Omental fat pad (tissue), 4 donors: ENCODE results near the gene CD52. TPM values are rescaled to one million over a fixed set of nuclear protein-coding genes. Genes with fewer than 3 reads are reported as not detected.
A peak's percentile ranks its signal among the peaks of the same experiment; 100 is the strongest.

Experiments used
- ATAC-seq: fragments of 150-250 bp; one replicate; pipeline ENCODE4 v1.9.1; 2016; ENCODE audit warnings: mild to moderate bottlenecking, moderate library complexity; ENCODE audit not compliant: low FRiP score
- DNase-seq: peaks from one replicate; pipeline ENCODE4 v3.0.0-alpha.2; 2019; ENCODE audit warnings: low spot score
- CTCF ChIP-seq, 3 donors: fragments of 450-650 bp; IDR thresholded peaks; one replicate each; pipeline ENCODE4 v1.5.1; 2016 to 2017; ENCODE audit warnings: antibody characterized with exemption in 3 of 3, mild to moderate bottlenecking in 3 of 3, moderate library complexity in 2 of 3
- total RNA-seq, 4 donors: library from RNA; depleted of rRNA; stranded (reverse); fragments of >200 nt; gene quantifications; one replicate each; pipeline ENCODE4 v1.1.0, GENCODE V29; 2016

The CD52 gene
- total RNA-seq, 4 donors from 2014 or later: 4.3 to 227 (median 13.2) TPM; not detected in 1

- no peak for TF ChIP-seq CTCF (IDR thresholded peaks at IDR 0.05)
- ATAC-seq (no peak), DNase-seq (no peak)
These were observed 36.4 kb downstream of the CD52 start, which contains the start of gene CRYBG2 for GRCh38 chr1:26353976-26354820. CRYBG2 (minus strand) TSS chr1:26354130; CDS start chr1:26346657, 7,473 bp downstream.

GRCh38 chr1:26354972-26355371 lies 37.2 kb downstream of the CD52 start:
- DNase-seq (no peak), ATAC-seq (no peak)
- no peak for TF ChIP-seq CTCF (IDR thresholded peaks at IDR 0.05)

- no peak for TF ChIP-seq CTCF (IDR thresholded peaks at IDR 0.05)
- ATAC-seq (no peak), DNase-seq (no peak)
These were observed 38.3 kb downstream of the CD52 start for GRCh38 chr1:26356106-26356505.

- DNase-seq (no peak), ATAC-seq (no peak)
- TF ChIP-seq CTCF (IDR thresholded peaks at IDR 0.05): no peak
These were observed 39.4 kb downstream of the CD52 start for GRCh38 chr1:26357121-26357602.

GRCh38 chr1:26358411-26359384 lies 40.9 kb downstream of the CD52 start:
- no peak for TF ChIP-seq CTCF (IDR thresholded peaks at IDR 0.05)
- DNase-seq (no peak), ATAC-seq (no peak)

GRCh38 chr1:26359981-26360806 lies 42.4 kb downstream of the CD52 start:
- DNase-seq (no peak), ATAC-seq (peak; percentile 58)
- TF ChIP-seq CTCF (IDR thresholded peaks at IDR 0.05): no peak
